ENCODE results near the gene CCDC12.

CCDC12 gene

DNA sequence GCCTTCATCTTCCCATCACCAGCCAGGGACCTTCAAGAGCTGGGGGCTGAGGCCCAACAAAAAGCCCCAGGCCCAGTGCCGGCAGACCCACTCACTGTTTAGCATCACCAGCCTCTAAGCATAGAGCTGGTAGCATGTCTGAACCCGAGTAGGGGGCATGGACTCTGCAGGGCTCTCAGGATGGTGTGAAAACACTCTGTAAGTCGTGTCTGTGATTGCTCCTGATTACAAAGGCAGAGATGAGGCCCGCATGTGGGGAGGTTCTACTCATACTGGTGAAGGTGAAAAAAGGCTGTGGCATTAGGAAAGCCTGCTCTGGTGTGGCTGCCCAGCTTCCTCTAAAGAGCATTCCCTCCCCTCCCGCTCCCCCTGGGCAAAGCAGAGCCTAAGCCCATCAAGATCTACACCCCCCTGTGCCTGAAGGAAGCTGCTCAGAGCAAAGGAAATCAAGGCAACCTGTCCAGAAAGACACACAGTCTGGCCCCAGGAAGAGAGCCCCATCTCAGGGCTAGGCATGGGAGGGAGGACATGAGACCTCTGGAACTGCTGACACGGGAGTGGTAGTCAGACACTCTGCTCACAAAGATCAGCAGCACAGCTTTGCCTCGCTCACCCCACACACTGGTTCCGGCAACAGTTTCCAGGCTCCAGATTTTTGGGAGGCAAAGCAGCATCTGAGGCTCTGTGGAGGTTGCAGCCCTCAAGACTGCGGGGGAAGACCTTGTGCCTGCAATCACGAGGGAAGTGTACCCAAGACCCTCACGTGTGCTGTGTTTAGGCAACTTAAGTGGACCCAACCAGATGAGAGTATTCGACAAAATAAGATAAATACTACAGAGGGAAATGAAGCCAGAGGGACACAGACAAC, 36.7 kb downstream of the CCDC12 start:
- TF ChIP-seq ZFX (IDR thresholded peaks at IDR 0.05; ENCODE audit: borderline replicate concordance), result no peak
- TF ChIP-seq, protein P1, sequence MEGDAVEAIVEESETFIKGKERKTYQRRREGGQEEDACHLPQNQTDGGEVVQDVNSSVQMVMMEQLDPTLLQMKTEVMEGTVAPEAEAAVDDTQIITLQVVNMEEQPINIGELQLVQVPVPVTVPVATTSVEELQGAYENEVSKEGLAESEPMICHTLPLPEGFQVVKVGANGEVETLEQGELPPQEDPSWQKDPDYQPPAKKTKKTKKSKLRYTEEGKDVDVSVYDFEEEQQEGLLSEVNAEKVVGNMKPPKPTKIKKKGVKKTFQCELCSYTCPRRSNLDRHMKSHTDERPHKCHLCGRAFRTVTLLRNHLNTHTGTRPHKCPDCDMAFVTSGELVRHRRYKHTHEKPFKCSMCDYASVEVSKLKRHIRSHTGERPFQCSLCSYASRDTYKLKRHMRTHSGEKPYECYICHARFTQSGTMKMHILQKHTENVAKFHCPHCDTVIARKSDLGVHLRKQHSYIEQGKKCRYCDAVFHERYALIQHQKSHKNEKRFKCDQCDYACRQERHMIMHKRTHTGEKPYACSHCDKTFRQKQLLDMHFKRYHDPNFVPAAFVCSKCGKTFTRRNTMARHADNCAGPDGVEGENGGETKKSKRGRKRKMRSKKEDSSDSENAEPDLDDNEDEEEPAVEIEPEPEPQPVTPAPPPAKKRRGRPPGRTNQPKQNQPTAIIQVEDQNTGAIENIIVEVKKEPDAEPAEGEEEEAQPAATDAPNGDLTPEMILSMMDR (IDR thresholded peaks at IDR 0.05), result no peak
- H3K27ac ChIP-seq, result no peak overlapping the region

DNA sequence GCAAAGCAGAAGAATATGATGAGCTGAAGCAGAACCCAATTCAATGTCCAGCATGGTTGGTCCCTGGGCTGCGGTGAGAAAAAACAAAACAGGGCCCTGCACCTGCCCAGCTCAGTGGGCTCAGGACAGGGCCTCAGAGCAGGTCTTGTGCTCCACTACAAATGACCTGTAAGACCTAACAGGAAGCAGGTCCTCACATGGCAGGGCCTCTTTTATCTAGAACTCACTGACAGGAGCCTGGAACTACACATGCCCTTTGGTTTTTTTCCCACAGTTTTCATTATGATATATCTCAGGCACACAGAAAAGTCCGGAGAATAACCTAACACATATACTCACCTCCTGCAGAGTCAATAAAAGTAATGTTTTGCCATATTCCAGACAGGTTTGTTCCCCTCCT, 38.4 kb downstream of the CCDC12 start:
- H3K27ac ChIP-seq, result no peak overlapping the region
- TF ChIP-seq, protein P1 (IDR thresholded peaks at IDR 0.05), result no peak
- TF ChIP-seq ZFX (IDR thresholded peaks at IDR 0.05; ENCODE audit: borderline replicate concordance), result no peak

DNA sequence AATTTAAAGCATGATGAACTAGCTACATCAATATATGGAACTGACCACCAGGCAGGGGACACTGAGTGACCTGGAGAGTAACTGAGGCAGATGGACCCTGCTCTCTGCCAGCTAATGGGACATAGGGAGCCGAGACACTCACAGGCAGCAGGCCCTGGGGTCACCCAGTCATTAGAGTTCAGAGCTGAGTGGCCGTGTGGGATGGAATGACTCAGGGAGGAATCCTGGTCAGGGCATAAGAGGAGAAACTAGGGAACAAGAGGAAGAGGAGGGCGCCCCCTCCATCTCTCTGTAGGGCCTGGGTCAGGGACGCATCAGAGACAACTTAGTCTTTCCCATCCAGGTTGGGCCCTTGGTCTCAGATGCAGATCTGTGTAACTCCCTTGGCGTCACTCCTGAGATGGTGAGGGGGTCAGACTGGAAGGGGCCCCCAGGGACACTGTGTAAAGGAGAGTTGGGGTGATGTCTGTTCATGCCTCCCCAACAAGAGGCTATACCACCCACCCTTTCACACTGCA, 39.8 kb downstream of the CCDC12 start:
- TF ChIP-seq, protein P1 (IDR thresholded peaks at IDR 0.05), result no peak
- TF ChIP-seq ZFX (IDR thresholded peaks at IDR 0.05; ENCODE audit: borderline replicate concordance), result no peak
- no peak overlapping the region for H3K27ac ChIP-seq

DNA sequence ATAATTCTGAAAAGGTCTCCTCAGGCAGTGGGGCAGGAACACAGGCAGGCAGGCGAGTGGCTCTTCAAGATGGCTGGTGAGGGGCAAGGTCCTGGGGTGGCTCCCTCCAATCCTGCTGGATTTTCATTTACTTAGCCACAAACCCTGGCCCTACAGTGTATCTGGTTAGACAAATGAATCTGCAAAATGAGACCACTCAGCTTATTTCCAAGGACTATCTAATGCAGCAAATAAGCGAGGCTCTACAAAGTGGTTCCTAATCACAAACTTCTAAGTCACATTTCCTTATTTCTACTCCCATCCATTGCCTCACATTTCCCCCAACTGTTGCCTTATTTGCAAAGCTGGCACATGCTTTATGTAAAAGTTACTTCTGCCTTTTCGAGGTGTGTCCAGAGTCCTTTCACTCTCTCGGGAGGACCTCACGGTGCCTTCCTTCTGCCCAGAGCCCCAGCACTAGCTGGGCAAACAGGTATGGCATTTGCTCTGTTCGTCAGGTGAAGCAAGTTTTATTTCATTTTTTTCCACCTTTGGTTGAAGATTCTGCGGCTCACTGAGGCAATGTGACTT, 40.5 kb downstream of the CCDC12 start:
- TF ChIP-seq, protein P1 (IDR thresholded peaks at IDR 0.05), result no peak
- no peak for TF ChIP-seq ZFX (IDR thresholded peaks at IDR 0.05; ENCODE audit: borderline replicate concordance)
- H3K27ac ChIP-seq, result no peak overlapping the region

DNA sequence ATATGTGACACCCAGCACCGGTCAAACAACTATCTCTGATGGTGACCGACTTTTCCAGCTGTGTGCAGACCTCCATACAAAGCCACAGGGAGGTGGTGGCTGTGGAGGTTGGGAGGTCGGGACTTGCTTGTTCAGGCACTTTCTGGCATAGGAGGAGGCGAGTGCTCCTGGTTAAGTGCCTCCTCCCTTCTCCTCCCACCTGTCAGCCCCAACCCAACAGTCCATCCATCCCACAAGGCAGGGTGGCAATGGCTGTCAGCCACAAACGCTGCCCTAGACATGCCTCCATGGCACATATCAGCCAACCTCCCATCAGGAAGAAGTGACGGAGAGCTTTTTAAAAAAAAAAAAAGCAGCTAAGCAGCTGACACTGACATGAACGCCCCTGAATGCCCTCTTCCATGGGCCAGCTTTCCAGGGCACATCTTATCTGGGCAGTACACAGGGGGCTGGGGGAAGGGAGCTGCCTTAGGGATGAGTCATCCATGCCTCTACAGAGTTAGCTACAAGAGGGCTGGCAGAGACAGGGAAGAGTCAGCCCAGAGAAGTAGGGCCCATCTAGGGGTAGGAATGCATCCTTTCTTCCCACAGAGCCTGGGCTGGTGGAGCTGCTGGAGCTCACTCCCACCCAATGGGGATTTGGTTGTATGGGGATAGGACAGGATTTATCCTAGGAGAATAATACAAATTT, 41.2 kb downstream of the CCDC12 start:
- TF ChIP-seq, protein P1 (IDR thresholded peaks at IDR 0.05), result no peak
- no peak for TF ChIP-seq ZFX (IDR thresholded peaks at IDR 0.05; ENCODE audit: borderline replicate concordance)
- H3K27ac ChIP-seq, result no peak overlapping the region

DNA sequence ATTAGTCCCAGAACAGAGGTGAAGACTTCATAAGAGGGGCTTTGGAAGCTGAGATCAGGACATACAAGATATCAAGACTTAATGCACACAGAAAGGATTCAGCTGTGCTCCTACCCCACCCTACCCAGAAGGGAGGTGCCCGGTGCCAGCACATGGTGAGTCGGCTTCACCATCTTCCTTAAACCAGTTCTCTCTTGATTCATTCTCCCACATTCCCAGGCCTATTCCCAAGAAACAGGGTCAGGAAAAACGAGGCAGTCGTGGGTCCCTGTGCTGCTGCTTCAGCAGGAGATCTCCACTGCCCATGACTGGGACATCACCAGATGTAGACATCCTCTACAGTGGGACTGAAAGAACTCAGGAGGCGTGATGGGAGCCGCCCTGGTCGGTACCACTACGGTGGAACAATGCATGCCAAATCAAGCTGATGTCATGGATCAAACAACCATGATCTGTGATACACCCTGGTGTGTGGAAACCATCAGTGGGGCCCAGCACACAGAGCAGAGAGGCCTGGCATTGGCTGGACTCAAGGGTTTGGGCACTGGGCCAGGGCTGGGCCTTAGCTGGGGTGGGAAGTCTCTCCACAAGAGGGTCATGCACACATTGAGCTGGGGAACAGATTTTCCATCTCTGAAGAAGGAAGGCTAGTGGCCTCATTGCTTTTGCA, 41.9 kb downstream of the CCDC12 start:
- no peak overlapping the region for H3K27ac ChIP-seq
- TF ChIP-seq ZFX (IDR thresholded peaks at IDR 0.05; ENCODE audit: borderline replicate concordance), result no peak
- TF ChIP-seq, protein P1 (IDR thresholded peaks at IDR 0.05), result no peak
